DND-41 (cell line): ENCODE measurements around the gene TMEM256.

Source experiments
- CTCF ChIP-seq: IDR thresholded peaks from 2 replicates; pipeline ENCODE4 v1.5.1; 2012; ENCODE audit warnings: borderline replicate concordance, low read length, moderate library complexity, mild to moderate bottlenecking; ENCODE audit not compliant: poor library complexity, severe bottlenecking; ENCODE audit errors: extremely low read depth
- EZH2 ChIP-seq: IDR thresholded peaks from 3 replicates; pipeline ENCODE4 v1.6.1; 2012; ENCODE audit warnings: borderline replicate concordance, low read depth, mild to moderate bottlenecking, moderate library complexity, low read length, inconsistent platforms; ENCODE audit not compliant: severe bottlenecking

- TF ChIP-seq CTCF (no peak), EZH2 (no peak)
Observed at GRCh38 chr17:7427549-7427948, 23.7 kb upstream of the TMEM256 start.
